Bronchus fibroblast of lung (primary cell): Measurements from ENCODE around the gene ZSCAN5A. TPM values are rescaled to one million over a fixed set of nuclear protein-coding genes. Genes with fewer than 3 reads are reported as not detected.

Experiments used
- total RNA-seq: library from RNA; depleted of rRNA; stranded (reverse); fragments of >200 nt; gene quantifications from 2 replicates; pipeline ENCODE4 v1.2.3, GENCODE V29; 2015

Gene ZSCAN5A
- 1.8 and 3.0 TPM in 2 replicates for total RNA-seq

GRCh38 chr19:56314381-56315076 is at the start of gene ZSCAN5A:
Gene ZSCAN5A (minus strand): TSS chr19:56314839. CDS start chr19:56225046, 89,793 bp downstream.

DNA sequence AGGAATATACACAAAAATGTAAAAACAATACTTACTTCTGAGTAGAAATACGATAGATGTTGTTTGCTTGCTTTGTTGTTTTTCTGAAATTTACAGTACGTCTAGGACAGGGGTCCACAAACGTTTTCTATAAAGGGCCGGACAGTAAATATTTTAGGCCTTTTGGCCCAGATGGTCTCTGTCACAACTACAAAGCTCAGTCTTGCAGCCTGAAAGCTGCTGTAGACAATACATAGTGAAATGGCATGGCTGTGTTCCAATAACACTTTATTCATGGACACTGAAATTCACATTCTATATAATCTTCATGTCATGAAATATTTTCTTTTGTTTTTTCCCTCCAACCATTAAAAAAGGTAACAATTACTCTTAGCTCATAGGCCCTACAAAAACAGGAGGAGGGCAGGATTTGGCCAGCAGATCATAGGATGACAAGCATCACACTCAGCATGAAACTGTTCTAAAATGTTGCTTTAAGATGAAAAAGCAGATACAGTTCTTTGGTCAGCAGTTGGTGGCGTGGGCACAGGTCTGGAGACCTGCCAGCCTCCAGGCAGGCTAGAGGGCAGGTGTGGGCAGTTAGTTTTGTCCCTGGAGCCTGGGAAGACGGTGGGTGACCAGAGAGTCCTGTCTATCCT is 42.4 kb downstream of the ZSCAN5A start, which contains the start of gene EDDM13:
EDDM13 (plus strand) TSS at position 588 of the 638 bp plus-strand sequence. CDS start 87 bp downstream, outside the sequence.

GRCh38 chr19:56201973-56202372 is 112.7 kb downstream of the ZSCAN5A start, which contains the start of gene ZSCAN5C:
Gene ZSCAN5C (plus strand): TSS chr19:56202273. CDS start chr19:56205914, 3,641 bp downstream.

DNA sequence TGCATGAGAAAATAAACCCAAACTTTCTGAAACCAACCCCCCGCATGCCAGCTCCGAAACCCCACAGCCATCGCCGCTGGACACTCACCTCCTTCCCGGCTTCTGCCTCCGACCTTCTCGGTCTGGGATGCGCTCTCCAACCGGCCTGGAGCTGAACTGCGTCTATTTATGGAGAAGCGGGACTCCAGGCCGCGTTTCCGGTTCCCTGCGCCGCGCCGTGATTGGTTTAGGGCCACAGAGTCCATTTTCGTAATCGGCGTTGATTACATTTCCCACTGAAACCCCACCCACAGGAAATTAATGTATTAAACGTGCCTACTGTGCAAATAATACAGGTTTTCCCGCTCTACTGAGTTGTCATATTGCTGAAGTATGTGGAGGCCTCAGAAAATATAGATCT is 117.0 kb downstream of the ZSCAN5A start, which contains the start of gene ZSCAN5B:
ZSCAN5B (minus strand) TSS at position 138 of the 400 bp plus-strand sequence. CDS start 4,731 bp downstream, outside the sequence.

GRCh38 chr19:56175861-56176307 is 138.8 kb downstream of the ZSCAN5A start, which contains the start of gene GALP:
Gene GALP (plus strand): TSS chr19:56176008. CDS start chr19:56177109, 1,101 bp downstream.

Other genes with a start within 250 kb of the ZSCAN5A start
- 13.6 and 17.5 TPM in 2 replicates for gene ZNF787, start 193.5 kb downstream of the ZSCAN5A start, total RNA-seq
- 14.0 and 16.8 TPM in 2 replicates for gene ZNF444, start 173.6 kb downstream of the ZSCAN5A start, total RNA-seq
- not detected in 2 replicates for gene GALP, start 138.8 kb downstream of the ZSCAN5A start, total RNA-seq
- gene ZSCAN5B, start 117.1 kb downstream of the ZSCAN5A start, total RNA-seq = 0.17 TPM in 1 of 2 replicates, not detected in the other
- not detected in 2 replicates for gene ZSCAN5C, start 112.6 kb downstream of the ZSCAN5A start, total RNA-seq
- not detected in 2 replicates for gene EDDM13, start 42.1 kb downstream of the ZSCAN5A start, total RNA-seq
- 1.8 and 2.2 TPM in 2 replicates for gene ZNF582, start 78.7 kb upstream of the ZSCAN5A start, total RNA-seq
- gene ZNF583, start 89.5 kb upstream of the ZSCAN5A start, total RNA-seq = 1.2 and 2.2 TPM in 2 replicates
- 1.0 and 1.3 TPM in 2 replicates for gene ZNF667, start 162.5 kb upstream of the ZSCAN5A start, total RNA-seq
- 0.50 and 0.89 TPM in 2 replicates for gene ZNF471, start 193.0 kb upstream of the ZSCAN5A start, total RNA-seq
- gene ZFP28, start 224.1 kb upstream of the ZSCAN5A start, total RNA-seq = 5.5 and 5.9 TPM in 2 replicates